A673 (cell line): ENCODE results near the gene ZNF808. TPM values are rescaled to one million over a fixed set of nuclear protein-coding genes. Genes with fewer than 3 reads are reported as not detected.
"Not testable (repeated sequence)": the region's sequence is repeated elsewhere in the genome, so short reads cannot be mapped to it uniquely, and the experiment has no call there.

Experiments
- BruUV-seq: library from RNA; stranded (reverse); fragments of 400-500 nt; replicated peaks from 2 replicates; lab custom pipeline; 2021; lab: Mats Ljungman, UMichigan
- CTCF ChIA-PET: fragments of 300-600 bp; sonication (Branson Sonifier 250); formaldehyde crosslinking; loops from one replicate; lab custom pipeline; 2022; ENCODE audit warnings: antibody characterized with exemption; lab: Charles Lee
- POLR2A ChIA-PET: fragments of 300-600 bp; sonication (Branson Sonifier 250); formaldehyde crosslinking; loops from one replicate; lab custom pipeline; 2022; ENCODE audit warnings: antibody characterized with exemption; ENCODE audit not compliant: low non-redundant PET; lab: Charles Lee
- DNase-seq: peaks from one replicate; pipeline ENCODE4 v3.0.0-alpha.2; 2015; ENCODE audit warnings: low spot score
- H3K27ac ChIP-seq: fragments of 200-600 bp; sonication (generic); 2 replicates; pipeline ENCODE4 v1.5.1; 2016; ENCODE audit warnings: mixed run types, low read depth, mild to moderate bottlenecking, mixed read lengths, antibody characterized with exemption, low read length; ENCODE audit not compliant: poor library complexity, severe bottlenecking
- H3K27me3 ChIP-seq: fragments of 200-600 bp; sonication (generic); replicated peaks from 2 replicates; pipeline ENCODE4 v1.6.1; 2017; ENCODE audit warnings: mixed run types, low read depth, mild to moderate bottlenecking, mixed read lengths, antibody characterized with exemption, low read length; ENCODE audit not compliant: insufficient read depth, poor library complexity
- H3K36me3 ChIP-seq: fragments of 200-600 bp; sonication (generic); 2 replicates; pipeline ENCODE4 v1.6.1; 2016; ENCODE audit warnings: mixed run types, mild to moderate bottlenecking, mixed read lengths, antibody characterized with exemption, low read length; ENCODE audit not compliant: insufficient read depth, poor library complexity, severe bottlenecking
- H3K4me1 ChIP-seq: fragments of 200-600 bp; sonication (generic); 2 replicates; pipeline ENCODE4 v1.6.1; 2017; ENCODE audit warnings: mixed run types, mild to moderate bottlenecking, mixed read lengths, antibody characterized with exemption, low read length; ENCODE audit not compliant: insufficient read depth, poor library complexity, severe bottlenecking
- H3K4me3 ChIP-seq: fragments of 200-600 bp; sonication (generic); 2 replicates; pipeline ENCODE4 v1.5.1; 2016; ENCODE audit warnings: low read depth, mixed run types, mild to moderate bottlenecking, mixed read lengths, low read length; ENCODE audit not compliant: poor library complexity, severe bottlenecking
- H3K9me3 ChIP-seq: fragments of 200-600 bp; sonication (generic); 2 replicates; pipeline ENCODE4 v1.6.1; 2016; ENCODE audit warnings: mixed run types, low read depth, mild to moderate bottlenecking, mixed read lengths, antibody characterized with exemption, low read length; ENCODE audit not compliant: poor library complexity, severe bottlenecking
- CTCF ChIP-seq: fragments of 300-800, 200-600 bp; sonication (generic); conservative IDR thresholded peaks from 2 replicates; pipeline ENCODE4 v1.5.1; 2017; ENCODE audit warnings: low read depth, mild to moderate bottlenecking, antibody characterized with exemption, low read length, moderate library complexity, mixed read lengths
- EZH2 ChIP-seq: fragments of 200-600 bp; sonication (generic); IDR thresholded peaks from 2 replicates; pipeline ENCODE4 v1.6.1; 2017; ENCODE audit warnings: borderline replicate concordance, low read depth, mild to moderate bottlenecking, mixed read lengths, antibody characterized with exemption, low read length; ENCODE audit not compliant: poor library complexity, severe bottlenecking
- intact Hi-C: fragments of 100-400 bp; cut with micrococcal nuclease; formaldehyde crosslinking; loops from one replicate; pipeline ENCODE4 v1.10.0; 2022; ENCODE audit not compliant: unreplicated experiment
- total RNA-seq: library from RNA; stranded (reverse); gene quantifications from 2 replicates; pipeline ENCODE4 v1.2.3, GENCODE V29; 2021

ZNF808 gene
- total RNA-seq, 1 experiment from 2014 or later = 19.1 TPM

GRCh38 chr19:52592301-52592700, 64.8 kb downstream of the ZNF808 start:
- no peaks in the 10 kb centered on the region for H3K4me1 ChIP-seq
- H3K4me3 ChIP-seq = no peak overlapping the region
- H3K27me3 ChIP-seq = no peaks in the 10 kb centered on the region
- TF ChIP-seq EZH2 = no peak
- no peak for TF ChIP-seq CTCF
- no peak for DNase-seq
- peaks cover 4% of the 10 kb centered on the region for H3K36me3 ChIP-seq
- H3K9me3 ChIP-seq = peaks cover 15% of the 10 kb centered on the region
- H3K27ac ChIP-seq = no peak overlapping the region
- no TSS peak for BruUV-seq
- intact Hi-C loops = no loop called here
- ChIA-PET CTCF (no interaction called here), POLR2A (no interaction called here)

- intact Hi-C loops, CTCF ChIA-PET, H3K36me3 ChIP-seq, POLR2A ChIA-PET, H3K4me1 ChIP-seq, DNase-seq, BruUV-seq, H3K27me3 ChIP-seq, H3K27ac ChIP-seq, H3K4me3 ChIP-seq: not testable (repeated sequence)
- H3K9me3 ChIP-seq = peaks cover 17% of the 10 kb centered on the region
These were observed 66.0 kb downstream of the ZNF808 start for GRCh38 chr19:52593441-52593840.

DNA sequence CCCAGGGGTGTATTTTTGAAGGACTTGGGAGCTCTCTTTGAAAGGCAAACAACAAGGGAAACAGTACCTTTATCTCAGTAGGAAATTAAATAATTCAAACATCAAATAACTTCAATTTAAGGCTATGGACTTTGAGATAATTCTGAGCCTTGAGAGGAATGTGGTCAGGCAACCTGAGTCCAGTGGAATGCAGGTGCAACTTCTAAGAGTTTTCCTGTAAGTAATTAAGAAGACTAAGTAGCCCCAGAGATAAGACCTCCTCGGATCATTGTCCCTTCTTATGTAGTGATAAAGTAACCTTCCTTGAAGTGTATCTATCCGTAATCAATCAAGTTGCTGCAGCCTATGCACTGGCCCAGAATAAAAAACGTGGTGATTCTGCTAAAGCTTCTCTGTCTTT, 71.8 kb downstream of the ZNF808 start:
- POLR2A ChIA-PET = no interaction called here
- H3K4me3 ChIP-seq = no peak overlapping the region
- CTCF ChIA-PET = no interaction called here
- H3K27ac ChIP-seq = no peak overlapping the region
- no peaks in the 10 kb centered on the region for H3K4me1 ChIP-seq
- intact Hi-C loops = no loop called here
- no peaks in the 10 kb centered on the region for H3K36me3 ChIP-seq
- BruUV-seq = no TSS peak
- H3K9me3 ChIP-seq = peaks cover 23% of the 10 kb centered on the region
- TF ChIP-seq CTCF (no peak), EZH2 (no peak)
- DNase-seq = no peak
- no peaks in the 10 kb centered on the region for H3K27me3 ChIP-seq

DNA sequence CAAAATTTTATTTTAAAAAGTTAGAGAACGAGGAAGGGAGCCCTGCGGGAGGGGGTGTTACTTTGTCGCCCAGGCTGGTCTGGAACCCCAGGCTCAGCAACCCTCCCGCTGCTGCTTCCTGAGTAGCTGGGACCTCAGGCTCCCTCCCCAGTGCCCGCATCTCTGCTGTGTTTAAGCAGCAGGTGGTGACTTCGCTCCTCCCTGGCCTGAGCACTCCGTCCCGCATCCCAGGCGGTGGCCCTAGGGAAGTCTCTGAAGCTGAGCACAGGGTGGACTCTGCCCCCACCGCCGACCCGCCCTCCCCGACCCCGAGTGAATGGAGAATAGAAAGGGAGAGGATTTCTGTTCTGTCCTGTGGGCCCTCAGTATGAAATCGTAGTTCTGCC, 73.2 kb downstream of the ZNF808 start:
- peak overlapping the region; percentile 56 for H3K4me3 ChIP-seq
- H3K9me3 ChIP-seq = peaks cover 23% of the 10 kb centered on the region
- ChIA-PET CTCF (no interaction called here), POLR2A (no interaction called here)
- BruUV-seq = no TSS peak
- intact Hi-C loops = no loop called here
- H3K27ac ChIP-seq = no peak overlapping the region
- no peaks in the 10 kb centered on the region for H3K27me3 ChIP-seq
- no peaks in the 10 kb centered on the region for H3K36me3 ChIP-seq
- peak; percentile 5 for DNase-seq
- TF ChIP-seq CTCF (no peak), EZH2 (no peak)
- H3K4me1 ChIP-seq = no peaks in the 10 kb centered on the region
